Effector memory CD8-positive, alpha-beta T cell (primary cell): ENCODE measurements around the gene ZSCAN5C.

Experiments
- ATAC-seq: fragments of 150-1000 bp; cut with Tn5 transposase; replicated peaks from 2 replicates; pipeline ENCODE4 v1.10.0; 2021; ENCODE audit warnings: mild to moderate bottlenecking, moderate library complexity
- DNase-seq, 3 experiments: peaks; one replicate each; pipeline ENCODE4 v3.0.0; 2021
- H3K27ac Mint-ChIP-seq, 2 donors: one replicate each; pipeline ENCODE4 v1.8.0; 2022; ENCODE audit warnings: mild to moderate bottlenecking in 2 of 2, mixed read lengths in 2 of 2, moderate library complexity in 2 of 2
- H3K27me3 Mint-ChIP-seq, 2 donors: one replicate each; pipeline ENCODE4 v1.8.0; 2022; ENCODE audit warnings: mixed read lengths in 2 of 2
- H3K36me3 Mint-ChIP-seq: one replicate; pipeline ENCODE4 v1.8.0; 2022; ENCODE audit warnings: mild to moderate bottlenecking, moderate library complexity, mixed read lengths; ENCODE audit not compliant: insufficient read depth
- H3K4me1 Mint-ChIP-seq, 2 donors: one replicate each; pipeline ENCODE4 v1.8.0; 2022; ENCODE audit warnings: low read depth in 2 of 2, mixed read lengths in 2 of 2
- H3K4me3 Mint-ChIP-seq, 2 donors: one replicate each; pipeline ENCODE4 v1.8.0; 2022; ENCODE audit warnings: mild to moderate bottlenecking in 2 of 2, mixed read lengths in 2 of 2, moderate library complexity in 2 of 2
- H3K9me3 Mint-ChIP-seq, 2 donors: one replicate each; pipeline ENCODE4 v1.8.0; 2022; ENCODE audit warnings: mixed read lengths in 2 of 2
- total RNA-seq, 9 experiments: gene quantifications; one replicate each; lab custom pipeline; 2026; lab: John Stamatoyannopoulos, UW

Gene ZSCAN5C, protein sequence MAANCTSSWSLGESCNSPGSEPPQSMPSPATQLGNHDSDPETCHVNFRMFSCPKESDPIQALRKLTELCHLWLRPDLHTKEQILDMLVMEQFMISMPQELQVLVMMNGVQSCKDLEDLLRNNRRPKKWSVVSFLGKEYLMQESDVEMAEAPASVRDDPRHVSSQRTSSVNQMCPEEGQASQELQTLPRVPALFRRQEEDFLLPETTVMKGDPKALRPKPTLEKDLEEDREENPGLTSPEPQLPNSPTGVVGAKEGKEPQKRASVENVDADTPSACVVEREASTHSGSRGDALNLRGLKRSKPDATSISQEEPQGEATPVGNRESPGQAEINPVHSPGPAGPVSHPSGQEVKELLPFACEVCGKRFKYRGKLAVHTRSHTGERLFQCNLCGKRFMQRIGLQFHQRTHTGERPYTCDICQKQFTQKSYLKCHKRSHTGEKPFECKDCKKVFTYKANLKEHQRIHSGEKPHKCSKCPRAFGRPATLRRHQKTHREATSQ
- total RNA-seq: 0 to 0.06 (median 0) reads per million in 9 experiments

DNA sequence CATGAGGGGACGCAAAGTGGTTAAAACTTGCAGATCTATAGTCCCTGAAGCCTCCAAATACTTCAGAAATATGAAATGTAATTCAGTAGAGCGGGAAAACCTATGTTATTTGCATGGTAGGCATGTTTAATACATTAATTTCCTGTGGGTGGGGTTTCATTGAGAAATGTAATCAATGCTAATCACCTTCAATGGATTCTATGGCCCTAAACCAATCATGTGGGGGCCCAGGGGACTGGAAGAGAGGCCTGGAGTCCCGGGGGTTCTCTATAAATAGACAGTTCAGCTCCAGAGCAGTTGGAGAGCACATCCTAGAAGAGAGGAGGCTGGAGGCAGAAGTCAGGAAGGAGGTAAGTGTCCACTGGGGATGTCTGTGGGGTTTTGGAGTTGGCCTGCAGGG is at the start of gene ZSCAN5C:
TSS of gene ZSCAN5C (plus strand) at position 301 of the 400 bp plus-strand sequence. CDS start 3,641 bp downstream, outside the sequence.
- ATAC-seq (no peak), DNase-seq (no peak)
- Mint-ChIP-seq H3K4me3 (no peak within 1 kb of the TSS), H3K27me3 (peaks cover 25 to 37% of the 10 kb centered on the region in 2 donors), H3K4me1 (no peaks in the 10 kb centered on the region), H3K27ac (no peak within 1 kb of the TSS), H3K9me3 (no peaks in the 10 kb centered on the region), H3K36me3 (peaks cover 7% of the 10 kb centered on the region)

DNA sequence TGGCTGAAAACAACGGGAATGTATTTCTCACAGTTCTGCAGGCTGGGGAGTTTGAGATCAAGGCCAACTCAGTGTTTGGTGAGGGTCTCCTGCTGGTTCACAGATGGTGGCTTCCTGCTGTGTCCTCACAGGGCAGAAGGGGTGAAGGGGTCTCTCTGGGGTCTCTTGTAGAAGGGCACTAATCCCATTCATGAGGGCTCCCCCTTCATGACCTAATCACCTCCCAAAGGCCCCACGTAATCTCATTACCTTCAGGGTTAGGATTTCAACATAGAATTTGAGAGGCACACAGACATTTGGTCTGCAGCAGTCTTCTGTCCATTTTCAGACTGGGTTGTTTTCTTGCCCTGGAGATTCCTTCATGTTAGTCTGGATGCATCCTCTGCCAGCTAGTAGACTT is 49.4 kb upstream of the ZSCAN5C start:
- Mint-ChIP-seq H3K9me3 (no peaks in the 10 kb centered on the region), H3K36me3 (peaks cover 11% of the 10 kb centered on the region), H3K4me1 (peaks cover 4 to 5% of the 10 kb centered on the region in 2 donors), H3K27me3 (no peaks in the 10 kb centered on the region), H3K27ac (peak overlapping the region in 1 of 2 donors; percentile 44), H3K4me3 (no peak overlapping the region)
- DNase-seq (no peak), ATAC-seq (no peak)

DNA sequence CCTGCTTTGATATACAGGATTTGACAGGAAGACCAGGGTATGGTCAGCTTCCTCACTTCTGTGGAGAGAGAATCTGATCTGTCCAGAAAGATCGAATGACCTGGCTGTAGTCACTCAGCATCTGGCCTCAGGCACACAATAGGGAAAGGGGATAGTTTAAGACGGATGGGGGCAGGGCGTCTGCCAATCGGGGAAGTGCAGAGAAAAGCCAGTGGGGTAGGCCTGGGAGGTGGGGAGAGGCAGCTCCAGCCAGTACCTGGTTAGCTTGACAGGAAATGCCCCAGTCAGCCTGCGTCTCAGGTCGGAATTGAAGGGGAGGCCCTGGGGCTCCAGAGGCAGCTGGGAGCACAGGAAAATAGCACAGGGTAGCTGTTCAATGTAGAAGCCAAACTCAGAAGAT is 48.6 kb upstream of the ZSCAN5C start:
- Mint-ChIP-seq H3K4me3 (no peak overlapping the region), H3K36me3 (peaks cover 6% of the 10 kb centered on the region), H3K4me1 (peaks cover 4% of the 10 kb centered on the region in 2 donors), H3K27ac (peak overlapping the region; percentile 44 to 45), H3K9me3 (no peaks in the 10 kb centered on the region), H3K27me3 (no peaks in the 10 kb centered on the region)
- DNase-seq (no peak), ATAC-seq (no peak)

DNA sequence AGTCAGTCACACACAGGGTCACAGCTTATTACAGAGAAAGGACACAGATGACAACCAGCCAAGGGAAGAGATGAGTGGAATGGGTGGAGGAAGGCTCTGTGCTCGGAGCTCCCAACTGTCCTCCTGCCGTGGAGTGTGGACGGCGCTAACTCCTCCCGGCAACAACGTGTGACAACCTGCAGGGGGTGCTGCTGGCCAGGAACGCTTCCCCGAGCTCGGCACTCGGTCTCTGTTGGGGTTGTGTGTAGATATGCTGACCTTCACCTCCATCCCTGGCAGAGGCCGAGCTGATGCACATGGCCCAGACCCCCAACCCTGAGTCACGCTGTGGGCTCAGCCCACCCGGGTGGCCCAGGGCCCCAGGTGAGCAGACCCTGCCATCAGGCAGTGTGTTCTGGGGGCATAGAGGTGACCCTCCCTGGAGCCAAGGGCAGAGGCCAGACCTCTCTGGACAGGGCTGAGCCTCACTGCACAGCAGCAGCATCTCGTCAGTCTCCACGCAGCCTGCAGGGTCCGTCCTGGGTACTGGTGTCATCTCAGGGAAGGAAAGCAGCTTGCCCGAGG is 46.9 kb upstream of the ZSCAN5C start:
- ATAC-seq (no peak), DNase-seq (no peak)
- Mint-ChIP-seq H3K9me3 (no peaks in the 10 kb centered on the region), H3K36me3 (peaks cover 6% of the 10 kb centered on the region), H3K27ac (peak overlapping the region; percentile 32 to 44), H3K4me1 (peaks cover 0 to 4% of the 10 kb centered on the region in 2 donors), H3K27me3 (no peaks in the 10 kb centered on the region), H3K4me3 (no peak overlapping the region)

DNA sequence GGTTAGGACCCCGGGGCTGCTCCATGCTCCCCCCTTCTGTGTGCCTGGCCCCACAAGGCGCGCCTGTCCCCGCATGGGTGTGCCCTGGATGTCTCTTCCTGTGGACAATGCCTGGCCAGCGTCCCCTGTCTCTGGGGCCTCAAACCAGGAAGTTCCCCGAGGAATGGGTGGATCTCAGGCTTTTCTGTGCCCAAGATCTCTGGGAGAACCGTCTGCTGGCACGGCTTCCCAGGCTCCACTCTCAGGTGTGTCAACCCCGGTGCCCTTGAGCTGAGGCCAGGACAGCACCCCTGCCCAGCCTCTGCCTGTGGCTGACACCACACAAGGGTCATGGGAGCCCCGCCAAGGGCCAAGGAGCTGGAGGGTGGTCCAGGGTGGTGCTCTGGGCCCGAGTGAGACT is 45.3 kb upstream of the ZSCAN5C start:
- ATAC-seq: no peak
- no peaks in the 10 kb centered on the region for H3K27me3 Mint-ChIP-seq
- DNase-seq: no peak
- H3K4me3 Mint-ChIP-seq: no peak overlapping the region
- no peaks in the 10 kb centered on the region for H3K9me3 Mint-ChIP-seq
- H3K36me3 Mint-ChIP-seq: peaks cover 6% of the 10 kb centered on the region
- no peak overlapping the region for H3K27ac Mint-ChIP-seq
- peaks cover 0 to 4% of the 10 kb centered on the region in 2 donors for H3K4me1 Mint-ChIP-seq

DNA sequence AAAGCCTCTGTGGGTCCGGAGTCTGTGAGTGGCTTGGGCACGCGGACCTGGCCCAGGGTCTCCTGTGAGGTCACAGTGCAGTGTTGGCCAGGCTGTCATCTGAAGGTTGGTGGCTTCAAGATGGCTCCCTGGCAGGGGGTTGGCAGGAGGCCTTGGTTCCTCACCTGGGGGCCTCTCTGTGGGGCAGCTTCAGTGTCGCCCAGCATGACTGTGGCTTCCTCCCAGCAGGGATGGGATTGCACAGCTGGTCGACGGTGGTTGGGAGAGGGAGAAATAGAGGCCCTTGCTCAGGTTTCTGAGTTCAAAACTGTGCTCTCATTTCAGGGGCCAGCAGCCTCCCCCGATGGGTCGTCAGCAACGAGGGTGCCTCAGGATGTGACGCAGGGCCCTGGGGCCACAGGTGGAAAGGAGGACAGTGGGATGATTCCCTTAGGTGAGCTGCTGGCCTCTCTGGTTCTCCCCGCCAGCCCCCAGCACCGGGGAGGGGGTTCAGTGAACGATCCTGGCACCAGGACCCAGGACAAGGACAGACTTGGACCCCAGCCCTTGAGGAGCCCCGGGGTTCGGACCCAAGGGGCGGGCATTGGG is 43.8 kb upstream of the ZSCAN5C start:
- ATAC-seq (no peak), DNase-seq (no peak)
- no peak overlapping the region for H3K4me3 Mint-ChIP-seq
- H3K27me3 Mint-ChIP-seq: no peaks in the 10 kb centered on the region
- H3K27ac Mint-ChIP-seq: no peak overlapping the region
- H3K9me3 Mint-ChIP-seq: no peaks in the 10 kb centered on the region
- peaks cover 0 to 3% of the 10 kb centered on the region in 2 donors for H3K4me1 Mint-ChIP-seq
- H3K36me3 Mint-ChIP-seq: peaks cover 6% of the 10 kb centered on the region

DNA sequence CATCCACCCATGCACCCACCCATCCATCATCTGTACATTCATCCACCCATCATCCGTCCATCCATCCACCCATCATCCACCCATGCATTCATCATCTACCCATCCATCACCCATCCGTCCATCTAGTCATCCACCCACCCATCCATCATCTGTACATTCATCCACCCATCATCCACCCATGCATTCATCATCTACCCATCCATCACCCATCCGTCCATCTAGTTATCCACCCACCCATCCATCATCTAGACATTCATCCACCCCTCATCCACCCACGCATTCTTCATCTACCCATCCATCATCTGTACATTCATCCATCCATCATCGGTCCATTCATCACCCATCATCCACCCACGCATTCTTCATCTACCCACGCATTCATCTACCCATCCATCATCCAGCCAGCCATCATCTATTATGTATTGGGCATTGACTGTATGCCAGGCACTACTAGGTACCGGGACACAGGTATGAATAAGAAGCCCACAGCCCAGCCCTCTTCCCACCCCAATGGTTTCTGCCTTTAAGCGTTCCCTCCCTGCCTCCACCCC is 43.0 kb upstream of the ZSCAN5C start:
- no peak for DNase-seq
- Mint-ChIP-seq H3K9me3 (no peaks in the 10 kb centered on the region), H3K4me1 (peaks cover 0 to 3% of the 10 kb centered on the region in 2 donors), H3K27me3 (peaks cover 0 to under 1% of the 10 kb centered on the region in 2 donors), H3K36me3 (peaks cover 6% of the 10 kb centered on the region), H3K27ac (no peak overlapping the region), H3K4me3 (no peak overlapping the region)
- no peak for ATAC-seq

DNA sequence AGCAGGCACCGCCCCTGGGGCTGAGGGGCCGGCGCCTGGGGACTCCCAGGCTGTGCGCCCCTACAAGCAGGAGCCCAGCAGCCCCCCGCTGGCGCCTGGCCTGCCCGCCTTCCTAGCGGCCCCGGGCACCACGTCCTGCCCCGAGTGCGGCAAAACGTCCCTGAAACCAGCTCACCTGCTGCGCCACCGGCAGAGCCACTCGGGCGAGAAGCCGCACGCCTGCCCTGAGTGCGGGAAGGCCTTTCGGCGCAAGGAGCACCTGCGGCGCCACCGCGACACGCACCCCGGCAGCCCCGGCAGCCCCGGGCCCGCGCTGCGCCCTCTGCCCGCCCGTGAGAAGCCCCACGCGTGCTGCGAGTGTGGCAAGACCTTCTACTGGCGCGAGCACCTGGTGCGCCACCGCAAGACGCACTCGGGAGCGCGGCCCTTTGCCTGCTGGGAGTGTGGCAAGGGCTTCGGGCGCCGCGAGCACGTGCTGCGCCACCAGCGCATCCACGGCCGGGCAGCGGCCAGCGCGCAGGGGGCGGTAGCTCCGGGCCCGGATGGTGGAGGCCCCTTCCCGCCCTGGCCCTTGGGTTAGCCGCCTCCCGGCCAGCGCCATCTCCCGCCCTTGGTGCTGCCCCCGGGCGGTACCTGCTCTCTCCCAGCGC is 42.3 kb upstream of the ZSCAN5C start:
- ATAC-seq (no peak), DNase-seq (no peak)
- Mint-ChIP-seq H3K36me3 (peaks cover 3% of the 10 kb centered on the region), H3K27ac (no peak overlapping the region), H3K4me1 (peaks cover 0 to 3% of the 10 kb centered on the region in 2 donors), H3K27me3 (peaks cover 0 to 7% of the 10 kb centered on the region in 2 donors), H3K4me3 (no peak overlapping the region), H3K9me3 (no peaks in the 10 kb centered on the region)

DNA sequence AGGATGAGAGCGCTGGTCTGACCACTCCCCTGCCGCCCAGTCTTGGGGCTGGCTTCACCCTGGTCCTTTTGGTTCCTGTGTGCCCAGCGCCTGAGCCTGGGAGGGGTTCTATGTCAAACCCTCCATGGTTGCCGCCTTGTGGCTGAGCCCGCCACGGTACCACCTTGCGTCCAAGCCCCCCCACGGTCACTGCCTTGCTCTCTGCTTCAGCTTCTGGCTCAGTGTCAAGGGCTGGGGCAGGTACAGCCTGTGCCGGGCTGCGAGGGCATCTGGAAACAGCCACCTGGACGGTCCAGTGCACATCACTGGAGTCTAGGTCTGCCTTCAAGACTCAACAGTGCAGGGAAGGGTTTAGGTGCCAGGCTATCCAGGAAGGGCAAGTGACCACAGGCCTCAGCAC is 40.5 kb upstream of the ZSCAN5C start:
- Mint-ChIP-seq H3K27me3 (peaks cover 10 to 13% of the 10 kb centered on the region in 2 donors), H3K9me3 (no peaks in the 10 kb centered on the region), H3K36me3 (no peaks in the 10 kb centered on the region), H3K4me1 (peaks cover 0 to 3% of the 10 kb centered on the region in 2 donors), H3K4me3 (no peak overlapping the region), H3K27ac (no peak overlapping the region)
- ATAC-seq (no peak), DNase-seq (no peak)

DNA sequence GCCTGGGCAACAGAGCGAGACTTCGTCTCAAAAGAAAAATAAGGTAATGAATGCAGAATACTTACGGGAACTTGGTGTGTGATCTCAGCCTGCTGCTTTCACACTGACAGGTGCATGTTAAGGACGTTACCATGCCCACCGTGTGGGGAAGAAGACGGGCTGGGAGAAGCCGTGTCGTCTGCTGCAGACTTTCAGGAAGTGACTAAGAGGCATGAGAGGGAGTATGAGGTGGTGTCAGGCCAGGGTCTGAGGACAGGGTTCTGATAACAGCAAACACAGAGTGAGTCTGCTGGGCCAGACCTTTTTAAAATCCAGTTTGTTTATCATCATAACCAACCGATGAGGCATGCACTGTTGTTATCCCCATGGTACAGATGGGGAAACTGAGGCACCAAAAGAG is 39.8 kb upstream of the ZSCAN5C start:
- DNase-seq: no peak
- peaks cover 13 to 18% of the 10 kb centered on the region in 2 donors for H3K27me3 Mint-ChIP-seq
- no peak overlapping the region for H3K27ac Mint-ChIP-seq
- no peak overlapping the region for H3K4me3 Mint-ChIP-seq
- no peak for ATAC-seq
- H3K9me3 Mint-ChIP-seq: no peaks in the 10 kb centered on the region
- peaks cover 0 to 3% of the 10 kb centered on the region in 2 donors for H3K4me1 Mint-ChIP-seq
- no peaks in the 10 kb centered on the region for H3K36me3 Mint-ChIP-seq

DNA sequence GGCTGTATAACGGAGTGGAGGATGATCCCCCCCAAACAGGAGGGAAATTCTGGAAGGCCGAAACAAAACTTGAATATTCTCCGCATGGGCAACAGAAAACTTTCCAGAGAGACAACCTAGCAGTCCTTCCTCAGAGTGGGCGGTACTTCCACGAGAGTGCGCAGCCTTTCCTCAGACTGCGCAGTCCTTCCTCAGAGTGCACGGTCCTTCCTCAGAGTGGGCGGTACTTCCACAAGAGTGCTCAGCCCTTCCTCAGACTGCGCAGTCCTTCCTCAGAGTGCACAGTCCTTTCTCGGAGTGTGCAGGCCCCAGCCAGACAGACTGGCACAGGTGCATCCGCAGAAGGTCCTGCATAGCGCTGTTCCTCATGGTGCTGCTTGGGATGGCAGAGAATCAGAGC is 39.0 kb upstream of the ZSCAN5C start:
- ATAC-seq: no peak
- no peaks in the 10 kb centered on the region for H3K36me3 Mint-ChIP-seq
- no peak overlapping the region for H3K27ac Mint-ChIP-seq
- H3K9me3 Mint-ChIP-seq: no peaks in the 10 kb centered on the region
- no peak for DNase-seq
- H3K27me3 Mint-ChIP-seq: peaks cover 13 to 23% of the 10 kb centered on the region in 2 donors
- no peak overlapping the region for H3K4me3 Mint-ChIP-seq
- peaks cover 0 to 3% of the 10 kb centered on the region in 2 donors for H3K4me1 Mint-ChIP-seq

DNA sequence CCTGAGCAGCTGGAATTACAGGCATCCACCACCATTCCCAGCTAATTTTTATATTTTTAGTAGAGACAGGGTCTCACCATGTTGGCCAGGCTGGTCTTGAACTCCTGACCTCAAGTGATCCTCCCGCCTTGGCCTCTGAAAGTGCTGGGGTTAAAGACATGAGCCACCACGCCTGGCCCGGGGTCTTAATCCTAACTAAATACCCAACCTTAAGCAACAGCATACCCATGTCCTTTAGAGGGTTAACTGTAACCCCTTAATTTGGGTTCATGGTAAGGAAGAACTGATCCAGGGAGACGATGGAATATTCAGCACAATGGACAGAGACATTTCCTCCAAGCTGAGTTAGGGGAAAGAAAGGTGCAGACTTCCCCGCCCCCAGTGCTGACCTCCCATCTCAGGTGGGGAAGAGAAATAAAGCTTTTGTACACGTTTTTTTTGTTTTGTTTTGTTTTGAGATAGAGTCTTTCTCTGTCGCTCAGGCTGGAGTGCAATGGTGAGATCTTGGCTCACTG is 35.0 kb upstream of the ZSCAN5C start:
- H3K27ac Mint-ChIP-seq: no peak overlapping the region
- no peak for DNase-seq

DNA sequence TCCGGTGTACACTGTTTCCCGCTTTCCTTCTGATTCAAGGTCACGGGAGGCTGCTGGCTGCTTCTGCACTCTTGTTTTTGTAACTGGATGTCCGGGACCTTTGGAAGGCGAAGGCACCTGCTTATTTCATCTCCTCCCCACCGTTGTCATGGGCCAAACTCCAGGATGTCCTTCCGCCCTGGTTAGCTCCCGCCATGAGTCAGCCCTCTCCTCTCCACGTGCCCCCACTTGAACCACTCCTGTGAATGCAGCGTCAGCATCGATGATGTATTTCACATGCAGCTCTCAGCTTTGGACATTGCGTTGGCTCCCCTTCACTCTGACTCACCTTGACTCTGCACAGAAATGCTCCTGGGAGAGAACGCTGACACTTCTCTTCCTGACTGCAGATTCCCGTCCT is 31.8 kb upstream of the ZSCAN5C start:
- no peaks in the 10 kb centered on the region for H3K9me3 Mint-ChIP-seq
- no peak for ATAC-seq

More for the DNA sequence above, 35.0 kb upstream of the ZSCAN5C start:
- Mint-ChIP-seq H3K36me3 (no peaks in the 10 kb centered on the region), H3K4me3 (no peak overlapping the region), H3K27me3 (peaks cover 13 to 35% of the 10 kb centered on the region in 2 donors), H3K9me3 (no peaks in the 10 kb centered on the region), H3K4me1 (peaks cover 0 to 7% of the 10 kb centered on the region in 2 donors)
- no peak for ATAC-seq

More for the DNA sequence above, 31.8 kb upstream of the ZSCAN5C start:
- no peaks in the 10 kb centered on the region for H3K36me3 Mint-ChIP-seq
- no peak for DNase-seq
- H3K4me3 Mint-ChIP-seq: no peak overlapping the region
- H3K4me1 Mint-ChIP-seq: peaks cover 0 to 4% of the 10 kb centered on the region in 2 donors
- peaks cover 9 to 52% of the 10 kb centered on the region in 2 donors for H3K27me3 Mint-ChIP-seq
- peak overlapping the region in 1 of 2 donors; percentile 11 for H3K27ac Mint-ChIP-seq
